ENCODE results near the gene PYGM. TPM values are rescaled to one million over a fixed set of nuclear protein-coding genes. Genes with fewer than 3 reads are reported as not detected.

Gene PYGM
- total RNA-seq: 0.34 and 0.50 TPM in 2 replicates

GRCh38 chr11:64759722-64760719, at the start of gene PYGM:
Gene PYGM (minus strand): TSS chr11:64759974. CDS start chr11:64759898, 76 bp downstream.

GRCh38 chr11:64803158-64803845, 43.5 kb upstream of the PYGM start, which contains the start of gene MAP4K2:
Gene MAP4K2 (minus strand): TSS chr11:64803214. CDS start chr11:64803149, 65 bp downstream.

GRCh38 chr11:64778473-64779298, 18.9 kb upstream of the PYGM start, which contains the start of gene SF1:
Gene SF1 (minus strand): TSS chr11:64778542. CDS start chr11:64778392, 150 bp downstream.

GRCh38 chr11:64743591-64744543, 15.9 kb downstream of the PYGM start, which contains the start of gene RASGRP2:
Gene RASGRP2 (minus strand): TSS chr11:64744142. CDS start chr11:64742866, 1,276 bp downstream.

DNA sequence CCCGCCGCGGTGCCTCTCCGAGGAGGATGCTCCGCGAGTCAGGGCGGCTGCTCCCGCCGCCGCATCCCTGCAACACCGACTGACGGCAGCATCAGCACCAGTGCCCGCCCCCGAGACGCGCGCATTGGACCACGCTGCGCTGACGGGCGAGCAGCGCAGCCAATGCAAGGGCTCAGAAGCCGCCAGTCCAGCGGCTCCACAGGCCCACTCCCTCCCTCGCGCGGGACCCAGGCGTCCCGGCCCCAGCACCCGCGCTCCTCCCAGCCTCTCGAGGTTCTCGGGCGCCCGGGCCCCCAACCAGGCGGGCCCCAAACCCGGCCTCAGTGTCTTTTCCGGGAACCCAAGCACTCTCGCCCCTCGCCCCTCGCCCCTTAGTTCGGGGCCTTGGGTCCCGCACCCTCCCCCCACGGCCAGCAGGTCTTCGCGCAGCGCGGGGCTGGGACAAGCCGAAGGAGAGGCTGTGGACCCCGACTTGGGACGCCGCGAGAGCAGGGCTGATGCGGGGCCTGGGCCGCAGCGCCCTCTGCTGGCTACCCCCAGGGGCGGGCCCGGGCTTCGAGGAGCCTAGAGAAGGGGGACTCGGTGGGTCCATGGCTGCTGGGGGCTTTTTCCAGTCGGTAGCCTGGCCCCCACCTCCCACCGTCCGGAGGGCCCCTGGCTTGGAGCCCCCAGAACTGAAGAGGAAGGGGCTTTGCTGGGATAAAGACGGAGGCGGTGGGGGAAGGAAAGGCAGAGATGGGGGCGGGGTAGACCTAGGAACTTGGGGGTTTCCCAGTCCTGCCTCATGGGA, 36.5 kb downstream of the PYGM start, which contains the start of gene NRXN2:
TSS of gene NRXN2 (minus strand) at position 81 of the 790 bp plus-strand sequence. CDS start 9,498 bp downstream, outside the sequence.

Other genes with a start within 250 kb of the PYGM start
- under 0.01 TPM in 1 of 2 replicates, not detected in the other for gene SLC22A11, start 204.0 kb downstream of the PYGM start, total RNA-seq
- not detected in 2 replicates for gene SLC22A12, start 168.8 kb downstream of the PYGM start, total RNA-seq
- gene NRXN2, start 36.8 kb downstream of the PYGM start, total RNA-seq: not detected in 2 replicates
- gene RASGRP2, start 15.8 kb downstream of the PYGM start, total RNA-seq: not detected in 2 replicates
- gene SF1, start 18.6 kb upstream of the PYGM start, total RNA-seq: 64.3 and 191 TPM in 2 replicates
- 7.5 and 14.8 TPM in 2 replicates for gene MAP4K2, start 43.2 kb upstream of the PYGM start, total RNA-seq
- 10.9 and 24.8 TPM in 2 replicates for gene MEN1, start 50.6 kb upstream of the PYGM start, total RNA-seq
- 7.5 and 35.9 TPM in 2 replicates for gene CDC42BPG, start 84.7 kb upstream of the PYGM start, total RNA-seq
- 34.2 and 92.9 TPM in 2 replicates for gene EHD1, start 118.6 kb upstream of the PYGM start, total RNA-seq
- 6.2 and 15.4 TPM in 2 replicates for gene ATG2A, start 157.2 kb upstream of the PYGM start, total RNA-seq
- gene PPP2R5B, start 164.7 kb upstream of the PYGM start, total RNA-seq: 16.4 and 19.4 TPM in 2 replicates
- not detected in 2 replicates for gene GPHA2, start 175.9 kb upstream of the PYGM start, total RNA-seq
- not detected in 2 replicates for gene MAJIN, start 212.1 kb upstream of the PYGM start, total RNA-seq
- 0.34 and 0.57 TPM in 2 replicates for gene BATF2, start 237.0 kb upstream of the PYGM start, total RNA-seq

Measured in nasal cavity respiratory epithelium epithelial cell of viscerocranial mucosa (primary cell).